Ammon's horn (tissue), 1 donor: ENCODE measurements around the gene NUDT15.
"Not testable (repeated sequence)": the region's sequence is repeated elsewhere in the genome, so short reads cannot be mapped to it uniquely, and the experiment has no call there.

ENCODE experiments used
- DNase-seq: peaks from one replicate; pipeline ENCODE4 v3.0.0-alpha.2; 2016; ENCODE audit warnings: low spot score

The NUDT15 gene

DNA sequence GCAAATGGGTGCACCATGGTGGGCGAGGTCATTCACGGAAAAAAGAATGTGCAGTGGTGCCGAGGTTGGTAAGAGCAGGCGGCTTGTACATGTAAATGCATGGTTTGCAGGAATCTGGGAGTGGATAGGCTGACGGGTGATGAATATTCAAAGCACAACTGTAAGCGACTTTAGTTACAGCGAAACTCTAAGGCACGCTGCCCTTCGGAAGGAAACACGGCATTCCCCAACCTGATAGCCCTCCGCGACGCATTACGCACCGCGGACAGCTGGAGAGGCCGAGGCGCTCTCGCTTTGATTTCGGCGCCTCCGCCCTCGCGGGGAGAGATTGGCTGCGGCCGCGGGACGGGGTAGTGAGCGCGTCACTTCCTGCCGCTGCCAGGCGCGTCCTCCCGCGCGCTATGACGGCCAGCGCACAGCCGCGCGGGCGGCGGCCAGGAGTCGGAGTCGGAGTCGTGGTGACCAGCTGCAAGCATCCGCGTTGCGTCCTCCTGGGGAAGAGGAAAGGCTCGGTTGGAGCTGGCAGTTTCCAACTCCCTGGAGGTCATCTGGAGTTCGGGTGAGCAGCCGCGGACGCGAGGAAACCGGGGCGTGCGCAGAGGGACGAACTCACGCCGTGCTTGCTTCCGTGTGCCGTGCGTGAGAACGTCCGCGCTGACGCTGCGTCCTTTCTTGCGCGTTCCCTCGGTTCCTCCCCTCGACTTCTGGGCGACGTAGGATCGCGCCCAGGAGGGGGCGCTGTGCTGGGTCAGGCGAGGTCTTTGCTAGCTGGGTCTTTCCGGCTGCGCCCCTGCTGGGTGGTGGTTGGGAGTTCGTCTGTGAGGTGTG, at the start of gene NUDT15:
TSS of gene NUDT15 (plus strand) at position 381 of the 828 bp plus-strand sequence. CDS start at position 402, 21 bp downstream.
- DNase-seq, result peak; percentile 99

DNA sequence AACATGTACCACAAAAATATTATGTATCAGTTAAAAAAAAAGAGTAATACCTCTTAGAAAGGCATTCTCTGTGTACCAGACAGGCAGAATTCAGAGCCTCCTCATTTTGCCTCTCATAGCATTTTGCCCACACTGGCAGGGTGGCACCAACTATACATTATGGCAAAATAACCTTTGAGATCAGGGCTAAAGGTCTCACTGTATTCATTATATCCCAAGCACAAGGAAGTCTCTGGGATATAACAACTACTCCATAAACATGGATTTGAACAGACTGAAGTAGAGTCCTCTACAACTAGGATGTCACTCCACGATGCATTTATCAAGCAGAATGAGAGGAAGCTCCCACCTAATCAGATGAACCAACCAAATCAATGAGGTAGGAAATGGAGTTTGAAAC, 47.1 kb upstream of the NUDT15 start:
- DNase-seq, result no peak

DNA sequence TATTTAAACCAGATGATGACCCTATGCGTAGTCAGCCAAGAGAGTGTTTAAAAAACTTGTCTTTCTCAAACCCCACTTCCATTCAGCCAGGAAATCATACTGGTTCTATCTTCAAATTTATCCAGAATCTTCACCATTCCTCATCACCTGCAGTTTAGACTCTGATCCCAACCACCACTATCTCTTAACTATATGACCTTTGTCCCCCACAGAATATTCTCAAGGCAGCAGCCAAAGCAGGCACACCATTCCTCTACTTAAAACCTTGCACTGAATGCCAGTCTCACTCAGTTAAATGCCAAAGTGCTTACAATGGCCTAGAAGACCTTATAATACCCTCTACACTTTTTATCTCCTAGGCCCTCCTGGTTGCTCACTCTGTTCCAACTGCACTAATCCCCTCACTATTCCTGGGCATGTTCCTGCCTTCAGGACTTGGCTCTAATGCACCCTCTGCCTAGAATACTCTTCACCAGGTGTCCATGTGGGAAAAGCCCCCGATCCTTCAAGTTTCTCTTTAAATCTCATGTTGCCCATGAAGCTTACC, 46.5 kb upstream of the NUDT15 start:
- no peak for DNase-seq

DNA sequence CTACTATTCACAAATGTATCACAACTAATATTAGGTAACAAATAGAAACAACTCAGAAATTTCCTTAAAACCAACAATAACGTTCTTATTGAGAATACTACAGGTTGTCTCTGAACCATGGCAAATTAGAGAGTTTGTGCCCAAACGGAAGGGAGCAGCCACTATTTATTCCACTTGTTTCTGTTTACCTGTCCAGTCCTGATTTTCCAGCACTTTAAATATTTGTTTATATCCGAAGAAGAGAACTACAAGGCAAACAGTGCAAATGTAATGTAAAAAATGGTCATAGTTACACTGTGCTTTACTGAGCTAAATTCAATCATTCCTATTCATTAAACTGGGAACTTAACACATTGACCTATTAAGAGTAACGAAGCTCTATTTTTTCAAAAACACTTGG, 45.7 kb upstream of the NUDT15 start:
- DNase-seq, result no peak

DNA sequence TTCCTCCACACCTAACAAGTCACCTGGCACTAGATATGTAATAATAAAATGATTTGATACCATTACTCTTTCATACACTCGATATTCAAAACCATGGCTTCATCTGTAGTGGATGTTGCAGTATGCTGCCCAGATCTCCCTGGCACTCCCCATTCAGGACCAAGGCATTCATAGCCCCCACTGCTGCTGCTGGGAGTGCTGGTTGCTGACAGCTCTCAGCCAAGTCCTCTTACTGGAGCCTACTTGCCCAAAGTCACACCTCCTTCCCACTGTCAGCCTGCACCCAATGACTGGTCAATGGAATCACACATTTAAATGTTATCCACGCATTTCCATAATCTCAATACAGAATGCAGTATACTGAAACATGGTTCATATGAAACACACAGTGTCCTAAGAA, 40.1 kb upstream of the NUDT15 start:
- DNase-seq, result no peak

DNA sequence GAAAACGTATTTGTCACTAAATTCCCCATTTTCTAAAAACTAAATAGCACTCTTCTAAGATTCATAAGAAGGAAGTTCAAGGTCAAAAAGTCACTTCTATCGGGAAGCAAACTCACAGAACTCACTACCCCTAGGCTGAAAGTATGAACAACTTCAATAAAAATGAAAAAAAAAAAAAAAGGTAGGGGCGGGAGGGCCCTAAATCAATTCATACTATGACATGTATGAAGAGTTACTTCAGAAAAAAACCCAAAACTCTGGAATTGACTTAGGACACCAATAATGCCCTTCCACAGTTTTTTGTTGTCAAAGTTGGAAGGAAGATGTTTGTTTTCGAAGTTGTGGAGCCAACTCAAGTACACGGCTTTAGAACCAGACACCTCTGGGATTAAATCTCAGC, 37.6 kb upstream of the NUDT15 start:
- DNase-seq, result no peak

DNA sequence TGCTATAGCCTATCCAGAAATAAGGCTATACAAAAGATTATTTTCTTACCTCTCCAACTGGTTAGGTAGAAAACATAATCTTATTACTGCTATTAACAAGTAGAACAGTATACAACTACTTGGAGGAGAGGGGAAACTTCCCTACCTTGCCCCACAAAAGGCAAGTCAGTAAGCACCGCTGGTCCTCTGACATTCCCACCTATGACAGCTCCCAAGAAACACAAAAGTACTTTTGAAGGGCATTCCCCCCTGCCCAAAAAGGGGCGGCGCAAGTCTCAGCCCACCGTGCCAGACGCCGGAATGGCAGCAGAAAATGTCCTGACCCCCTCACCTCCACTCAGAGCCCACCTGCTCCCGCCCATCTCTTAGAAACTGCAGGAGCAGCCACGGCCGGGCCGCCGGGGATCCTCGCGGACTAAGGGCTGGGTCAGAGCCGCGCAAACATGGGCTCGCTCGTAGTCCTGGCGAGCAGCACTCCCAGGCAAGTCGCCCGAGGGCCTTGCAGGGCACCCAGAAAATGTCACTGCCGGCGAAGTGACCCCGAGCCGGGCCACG, 36.9 kb upstream of the NUDT15 start:
- no peak for DNase-seq

DNA sequence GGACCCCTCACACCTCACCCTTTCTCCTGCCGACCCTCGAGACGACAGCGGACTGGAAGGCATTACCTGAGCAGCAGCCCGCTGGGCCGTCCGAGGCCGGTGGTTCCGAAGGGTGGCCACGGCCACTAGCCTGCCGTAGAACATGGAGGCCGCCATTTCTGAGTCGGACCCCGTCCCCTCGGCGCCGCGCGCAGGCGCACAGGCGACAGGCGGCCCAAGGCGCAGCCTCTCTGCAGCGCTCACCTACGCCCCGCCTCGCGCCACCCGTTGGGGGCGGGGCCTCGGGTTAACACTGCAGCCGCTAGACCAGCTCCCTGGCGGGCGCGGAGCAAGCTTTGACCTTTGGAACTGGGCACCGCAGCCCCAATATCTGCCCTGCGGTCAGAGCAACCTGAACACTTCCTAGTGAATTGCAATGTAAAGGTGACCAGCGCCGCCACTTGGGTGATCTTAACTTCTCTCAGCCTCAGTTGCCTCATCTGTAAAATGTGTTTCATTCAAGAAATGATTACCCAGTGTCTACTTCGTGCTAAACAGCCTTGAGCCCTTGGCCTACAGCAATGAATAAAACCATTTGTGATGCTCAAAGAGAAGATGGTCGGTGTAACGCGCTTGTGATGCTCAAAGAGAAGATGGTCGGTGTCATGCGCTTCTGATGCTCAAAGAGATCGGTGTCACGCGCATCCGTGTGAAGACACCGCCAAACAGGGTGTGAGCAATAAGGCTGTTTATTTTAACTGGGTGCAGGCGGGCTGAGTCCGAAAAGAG, 36.2 kb upstream of the NUDT15 start, which contains the start of gene SUCLA2:
TSS of gene SUCLA2 (minus strand) at position 160 of the 768 bp plus-strand sequence. CDS start at position 156, 4 bp downstream.
- peak; percentile 91 for DNase-seq

DNA sequence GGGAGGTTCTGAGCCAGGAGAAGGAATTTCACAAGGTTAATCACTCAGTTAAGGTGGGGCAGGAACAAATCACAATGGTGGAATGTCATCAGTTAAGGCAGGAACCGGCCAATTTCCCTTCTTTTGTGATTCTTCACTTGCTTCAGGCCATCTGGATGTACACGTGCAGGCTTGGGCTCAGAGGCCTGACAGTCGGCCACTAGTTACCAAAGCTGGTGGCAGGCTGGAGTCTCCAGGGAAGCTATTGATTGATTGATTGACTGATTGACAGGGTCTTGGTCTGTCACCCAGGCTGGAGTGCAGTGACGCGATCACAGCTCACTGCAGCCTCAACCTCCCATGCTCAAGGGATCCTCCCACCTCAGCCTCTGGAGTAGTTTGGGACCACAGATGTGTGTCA, 35.5 kb upstream of the NUDT15 start:
- DNase-seq, result not testable (repeated sequence)

DNA sequence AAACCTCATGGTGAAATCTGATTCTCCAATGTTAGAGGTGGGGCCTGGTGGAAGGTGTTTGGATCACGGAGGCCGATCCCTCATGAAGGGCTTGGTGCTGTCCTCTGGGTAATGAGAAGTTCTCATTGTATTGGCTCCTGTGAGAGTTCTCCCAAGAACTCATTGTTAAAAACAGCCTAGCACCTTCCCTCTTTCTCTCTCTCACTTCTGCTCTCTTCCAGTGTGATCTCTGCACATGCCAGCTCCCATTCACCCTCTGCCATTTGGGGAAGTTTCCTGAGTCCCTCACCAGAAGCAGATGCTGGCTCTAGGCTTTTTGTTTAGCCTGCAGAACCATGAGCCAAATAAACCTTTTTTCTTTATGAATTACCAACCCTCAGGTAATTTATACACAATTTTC, 33.3 kb upstream of the NUDT15 start:
- DNase-seq, result peak; percentile 62

DNA sequence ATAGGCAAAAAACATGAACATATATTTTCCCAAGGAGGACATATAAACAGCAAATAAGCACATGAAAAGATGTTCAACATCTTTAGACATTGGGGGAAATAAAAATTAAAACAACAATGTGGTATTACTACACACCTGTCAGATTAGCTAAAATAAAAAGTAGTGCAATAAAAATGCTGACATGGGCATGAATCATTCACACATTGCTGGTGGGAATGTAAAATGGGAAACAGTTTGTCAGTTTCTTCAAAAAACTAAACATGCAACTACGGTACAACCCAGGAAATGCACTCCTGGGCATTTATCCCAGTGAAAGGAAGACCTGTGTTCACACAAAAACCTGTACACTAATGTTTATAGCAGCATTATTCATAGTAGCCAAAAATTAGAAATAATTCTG, 31.1 kb upstream of the NUDT15 start:
- DNase-seq, result no peak

DNA sequence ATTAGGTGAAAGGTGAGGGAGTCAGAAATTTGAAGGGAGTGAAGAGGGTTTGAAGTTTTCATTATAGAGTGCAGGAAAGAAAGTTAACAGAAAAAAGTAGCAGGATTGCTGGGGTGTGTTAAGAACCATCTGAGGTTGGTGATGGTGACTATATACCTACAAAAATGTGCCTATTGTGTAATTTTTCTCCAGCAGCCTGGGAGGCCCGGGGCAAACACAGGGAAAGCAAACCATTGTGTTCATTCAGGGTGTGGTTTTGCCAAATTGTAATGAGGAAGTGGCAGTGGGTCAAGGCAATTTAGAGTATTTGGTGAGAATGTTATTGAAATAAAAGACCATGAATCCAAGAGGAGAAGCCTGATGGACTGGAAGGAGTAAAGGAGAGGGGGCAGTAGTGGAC, 28.2 kb upstream of the NUDT15 start:
- DNase-seq, result no peak

DNA sequence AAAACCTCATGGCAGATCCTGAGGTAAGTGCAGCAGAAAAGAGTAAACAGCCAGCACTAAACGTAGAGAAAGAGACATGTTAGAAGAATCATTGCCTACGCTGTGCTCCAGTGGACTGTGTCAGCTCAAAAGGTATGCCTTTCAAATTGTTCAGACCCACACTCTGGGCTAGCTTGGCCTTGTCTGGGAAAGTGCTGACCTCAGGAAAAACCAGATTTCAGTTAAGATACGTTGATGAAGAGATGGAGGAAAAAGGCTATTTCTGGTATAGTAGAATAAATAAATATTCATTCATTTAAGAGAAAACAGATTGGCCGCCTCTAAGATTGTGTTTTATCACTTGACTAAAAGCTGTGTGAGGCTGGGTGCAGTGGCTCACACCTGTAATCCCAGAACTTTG, 26.8 kb upstream of the NUDT15 start:
- no peak for DNase-seq

DNA sequence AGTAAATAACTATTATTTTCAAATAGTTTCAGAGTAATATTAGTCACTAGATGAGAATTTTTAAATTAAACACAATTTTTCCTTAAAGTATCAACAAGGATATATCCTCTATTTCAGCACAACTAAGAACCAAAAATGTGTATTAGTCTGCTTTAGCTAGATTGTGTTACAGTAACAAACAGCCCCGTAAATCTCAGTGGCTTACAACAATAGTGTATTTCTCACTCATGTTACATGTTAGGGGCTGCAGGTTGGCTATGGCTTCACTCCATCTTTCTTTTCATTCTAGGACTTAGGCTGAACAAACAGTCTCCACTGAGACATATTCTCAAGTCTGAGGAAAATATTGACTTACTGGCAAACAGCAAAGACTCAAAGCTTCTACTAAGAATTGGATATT, 24.9 kb upstream of the NUDT15 start:
- no peak for DNase-seq

DNA sequence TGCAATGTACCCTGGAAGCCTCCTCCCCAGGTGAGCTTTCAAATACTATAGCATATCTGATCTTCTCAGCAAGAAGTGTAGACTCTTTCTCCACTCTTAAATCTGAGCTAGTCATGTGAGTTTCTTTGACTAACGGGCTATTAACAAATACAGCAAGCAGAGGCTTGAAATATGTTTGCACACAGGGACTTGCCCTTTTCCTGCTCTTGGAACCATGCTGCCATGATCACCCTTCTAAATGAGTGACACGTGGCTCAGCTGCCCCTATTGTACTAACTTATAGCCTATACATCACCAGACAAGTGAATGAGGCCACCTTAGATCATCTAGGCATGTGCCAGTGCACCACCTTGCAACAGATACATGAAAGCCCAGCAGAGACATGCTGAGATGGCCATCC, 23.2 kb upstream of the NUDT15 start:
- DNase-seq, result no peak

DNA sequence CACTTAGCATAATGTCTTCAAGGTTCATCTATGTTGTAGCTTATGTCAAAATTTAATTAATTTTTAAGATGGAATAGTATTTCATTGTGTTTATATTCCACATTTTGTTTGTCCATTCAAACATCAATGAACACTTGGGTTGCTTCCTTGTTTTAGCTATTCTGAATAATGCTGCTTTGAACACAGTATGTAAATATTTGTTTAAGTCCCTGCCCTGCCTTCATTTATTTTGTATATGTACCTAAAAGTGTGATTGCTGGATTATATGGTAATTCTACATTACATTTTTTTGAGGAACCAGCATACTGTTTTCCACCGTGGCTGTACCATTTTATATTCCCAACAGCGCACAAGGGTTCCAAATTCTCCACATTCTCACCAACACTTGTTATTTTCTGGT, 18.9 kb upstream of the NUDT15 start:
- DNase-seq, result no peak

DNA sequence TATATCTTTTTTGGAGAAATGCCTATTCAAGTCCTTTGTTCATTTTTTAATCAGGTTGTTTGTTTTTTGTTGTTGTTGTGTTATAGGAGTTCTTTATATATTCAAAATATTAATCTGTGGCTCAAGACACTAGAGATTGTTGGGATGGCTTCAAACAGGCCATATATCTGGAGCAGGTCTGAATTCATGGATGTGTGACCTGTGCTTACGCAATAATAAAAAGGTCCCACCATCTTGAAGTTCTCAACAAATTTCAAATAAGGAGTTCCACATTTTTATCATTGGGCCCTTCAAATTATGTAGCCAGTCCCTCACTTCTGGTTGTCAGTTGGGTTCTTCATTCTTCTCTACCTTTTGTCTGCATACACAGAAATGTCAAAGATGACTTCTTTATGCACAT, 17.7 kb upstream of the NUDT15 start:
- no peak for DNase-seq

DNA sequence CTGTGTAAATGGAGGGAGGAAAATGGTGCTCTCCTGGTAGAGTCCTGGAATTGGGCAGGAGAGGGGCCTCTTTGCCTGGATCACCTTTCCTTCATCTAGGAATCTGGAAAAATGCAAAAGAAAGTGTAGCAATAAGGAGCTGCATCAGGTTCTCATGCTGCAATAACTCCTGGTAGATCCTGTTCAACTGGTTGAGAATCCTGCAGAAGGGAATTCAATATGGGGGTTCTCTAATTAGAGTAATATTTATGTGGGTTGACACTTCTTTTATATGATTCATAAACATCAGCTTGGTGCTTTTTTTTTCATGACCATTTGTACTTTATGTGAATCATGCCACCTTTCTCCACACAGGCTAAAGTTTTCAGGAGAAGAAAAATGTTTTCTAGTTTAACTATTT, 9.5 kb upstream of the NUDT15 start:
- no peak for DNase-seq

DNA sequence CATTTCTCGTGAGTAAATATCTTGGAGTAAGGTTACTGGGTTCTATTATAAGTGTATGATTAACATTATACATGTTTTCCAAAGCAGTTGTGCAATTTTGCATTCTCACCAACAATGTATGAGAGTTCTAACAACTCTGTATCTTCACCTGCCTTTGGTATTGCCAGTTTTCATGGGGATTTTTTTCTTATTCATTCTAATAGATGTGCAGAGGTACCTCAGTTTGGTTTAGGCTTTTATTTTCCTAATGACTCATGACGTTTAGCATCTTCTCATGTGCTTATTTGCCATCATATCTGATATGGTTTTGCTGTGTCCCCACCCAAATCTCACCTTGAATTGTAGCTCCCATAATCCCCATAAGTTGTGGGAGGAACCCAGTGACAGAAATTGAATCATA, 7.7 kb upstream of the NUDT15 start:
- DNase-seq, result no peak

DNA sequence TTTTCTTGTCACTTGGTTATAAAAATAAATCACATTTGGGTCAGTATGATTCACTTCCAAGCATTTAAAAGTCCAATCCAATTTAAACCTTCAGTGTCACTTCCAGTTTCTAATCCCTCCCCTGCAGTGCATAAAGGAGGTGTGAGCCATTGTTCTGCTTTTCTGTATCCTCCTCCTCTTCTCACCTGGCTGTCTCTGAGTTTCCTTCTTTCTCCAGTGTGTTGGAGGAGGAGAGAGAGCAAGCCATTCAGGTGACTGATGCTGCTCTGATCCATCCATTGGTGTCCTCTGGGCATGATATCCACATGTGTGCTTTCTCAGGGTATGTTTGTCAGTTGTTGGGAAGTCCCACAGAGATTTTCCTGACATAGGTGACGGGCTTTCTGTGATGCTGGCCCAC, 1.2 kb downstream of the NUDT15 start:
- DNase-seq, result no peak

DNA sequence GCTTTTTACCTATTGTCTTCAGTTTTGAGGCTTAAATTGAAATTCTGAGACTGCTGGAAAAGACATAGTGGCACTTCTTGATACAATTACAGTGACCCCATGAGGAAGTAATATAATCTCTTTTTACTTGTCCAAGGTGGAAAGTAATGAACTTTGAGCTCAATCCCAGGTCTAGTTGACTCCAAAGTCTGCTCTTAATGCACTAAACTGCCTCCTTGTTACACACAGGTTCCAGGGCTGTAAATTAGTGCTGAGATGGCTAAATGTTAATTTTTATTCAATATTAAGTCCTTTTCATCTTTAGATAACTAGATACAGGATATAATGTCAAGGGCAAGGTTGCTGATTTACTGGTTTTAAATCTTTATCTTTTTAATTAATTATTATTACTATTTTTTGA, 2.5 kb downstream of the NUDT15 start:
- no peak for DNase-seq

DNA sequence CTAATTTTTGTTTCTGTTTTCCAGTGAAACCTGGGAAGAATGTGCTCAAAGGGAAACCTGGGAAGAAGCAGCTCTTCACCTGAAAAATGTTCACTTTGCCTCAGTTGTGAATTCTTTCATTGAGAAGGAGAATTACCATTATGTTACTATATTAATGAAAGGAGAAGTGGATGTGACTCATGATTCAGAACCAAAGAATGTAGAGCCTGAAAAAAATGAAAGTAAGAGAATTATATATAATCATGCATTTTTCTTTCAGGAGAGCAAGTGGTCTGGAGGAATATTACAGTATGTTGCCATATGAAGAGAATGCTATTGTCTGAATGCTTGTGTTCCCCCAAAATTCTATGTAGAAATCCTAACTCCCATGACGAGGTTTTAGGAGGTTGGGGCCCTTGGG, 3.4 kb downstream of the NUDT15 start:
- DNase-seq, result no peak

DNA sequence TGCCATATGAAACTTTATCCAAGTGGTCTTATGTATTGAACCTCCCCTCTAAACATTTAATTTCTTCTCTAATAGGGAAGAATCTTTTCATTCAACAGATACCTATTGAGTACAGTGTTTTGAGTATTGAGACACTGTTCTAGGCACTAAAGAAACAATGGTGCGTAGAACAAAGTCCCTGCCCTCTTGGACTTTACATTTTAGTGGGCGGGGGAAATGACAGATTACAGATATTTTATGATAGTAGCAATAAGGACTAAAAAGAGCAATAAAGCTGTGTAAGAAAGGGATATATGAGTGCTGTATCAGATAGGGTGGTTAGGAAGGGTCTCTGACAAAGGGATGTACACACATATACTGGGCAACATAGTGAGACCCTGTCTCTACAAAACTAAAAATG, 5.4 kb downstream of the NUDT15 start:
- no peak for DNase-seq
